Measurements from ENCODE around the gene ZNF69. TPM values are rescaled to one million over a fixed set of nuclear protein-coding genes. Genes with fewer than 3 reads are reported as not detected.

The ZNF69 gene
- total RNA-seq, 1 experiment from 2014 or later: not detected

DNA sequence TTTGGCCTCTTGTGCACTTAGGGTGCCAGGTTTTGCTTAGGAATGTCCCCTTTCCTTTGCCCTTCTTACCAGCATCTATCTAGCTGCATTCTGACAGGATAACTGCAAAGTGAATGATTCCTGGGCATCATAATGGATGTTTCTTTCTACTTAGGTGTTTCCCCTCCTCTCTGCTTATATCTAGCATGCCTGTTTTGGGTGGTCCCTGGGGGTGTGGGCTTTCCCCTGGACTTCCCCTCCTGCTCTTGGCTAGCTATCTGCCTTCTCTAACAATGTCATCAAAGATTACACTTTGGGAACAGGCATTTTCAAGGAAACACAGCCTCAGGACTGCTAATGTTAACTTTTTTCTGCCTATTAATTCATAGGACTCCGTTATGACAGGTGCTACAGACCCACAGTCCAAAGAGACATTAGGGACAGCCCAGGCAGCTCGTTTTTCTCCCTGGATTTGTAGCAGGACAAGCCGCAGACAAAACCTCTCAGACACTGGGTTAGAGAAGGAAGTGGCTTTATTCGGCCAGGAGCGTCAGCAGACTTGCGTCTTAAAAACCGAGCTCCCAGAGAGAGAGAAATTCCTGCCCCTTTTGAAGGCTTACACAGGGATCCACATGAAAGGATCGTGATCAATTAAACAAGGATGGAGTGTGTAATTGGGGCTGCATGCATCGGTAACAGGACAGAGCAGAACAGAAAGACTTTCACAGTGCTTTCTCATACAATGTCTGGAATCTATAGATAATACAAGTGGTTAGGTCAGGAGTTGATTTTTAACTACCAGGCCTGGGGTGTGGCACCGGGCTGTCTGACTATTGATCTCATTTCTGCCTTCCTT is 54.6 kb downstream of the ZNF69 start:
- peaks cover 2 to 11% of the 10 kb centered on the region in 2 experiments; a peak in 3 of 4 replicates for H3K36me3 ChIP-seq (ENCODE audit: control insufficient read depth in 1 of 2, insufficient read depth in 2 of 2, low read length in 2 of 2)
- POLR2A ChIA-PET: no interaction called here

More for the DNA sequence above, 54.6 kb downstream of the ZNF69 start:
- Histone ChIP-seq H3K9me2 (ENCODE audit: insufficient read depth) (no peaks in the 10 kb centered on the region), H3K27me3 (ENCODE audit: insufficient read depth, low read length) (no peaks in the 10 kb centered on the region), H3K4me1 (ENCODE audit: control insufficient read depth in 1 of 2, insufficient read depth in 2 of 2, low read length in 2 of 2) (no peaks in the 10 kb centered on the region), H3K4me2 (ENCODE audit: low read length) (no peak overlapping the region), H3K79me2 (ENCODE audit: insufficient read depth, low read length) (peaks cover 31% of the 10 kb centered on the region), H3K9ac (ENCODE audit: low read length) (no peak overlapping the region), H2AFZ (ENCODE audit: low read depth, low read length, poor library complexity, severe bottlenecking) (no peak overlapping the region), H3K27ac (ENCODE audit: low read depth, low read length) (no peak overlapping the region), H3K4me3 (replicated peaks in 1 of 2; ENCODE audit: low read depth in 1 of 2, low read length in 2 of 2) (no peak overlapping the region), H4K20me1 (ENCODE audit: insufficient read depth) (no peaks in the 10 kb centered on the region), H3K9me3 (ENCODE audit: control insufficient read depth in 1 of 2, insufficient read depth in 1 of 2, low read depth in 1 of 2, low read length in 2 of 2) (peaks cover 40 to 54% of the 10 kb centered on the region in 2 experiments; a peak in 3 of 4 replicates)
- no TSS peak for BruUV-seq (replicated peaks)
- intact Hi-C loops (cut with micrococcal nuclease): no loop called here
- ChIA-PET RAD21 (ENCODE audit: low non-redundant PET in 1 of 2, low total read pairs in 2 of 2, uncharacterized antibody in 2 of 2, unreplicated experiment in 2 of 2) (no interaction called here), CTCF (no interaction called here)
- ATAC-seq (no peak), DNase-seq (ENCODE audit: low read depth, low spot score) (no peak)
- no peak for TF ChIP-seq SP1 (IDR thresholded peaks at IDR 0.05; ENCODE audit: low read depth)
- TF ChIP-seq SRF (IDR thresholded peaks at IDR 0.05; ENCODE audit: low read depth): no peak
- TF ChIP-seq POLR2AphosphoS5 (IDR thresholded peaks at IDR 0.05; ENCODE audit: low read depth, low read length): no peak
- no peak for TF ChIP-seq YY1 (IDR thresholded peaks at IDR 0.05; ENCODE audit: extremely low read depth, insufficient replicate concordance, low read depth, low read length)
- no peak for TF ChIP-seq CBX3 (IDR thresholded peaks at IDR 0.05; ENCODE audit: low read depth)
- no peak for TF ChIP-seq EGR1 (IDR thresholded peaks at IDR 0.05; ENCODE audit: low read depth)
- TF ChIP-seq ELF1 (IDR thresholded peaks at IDR 0.05; ENCODE audit: borderline replicate concordance, low read depth): no peak
- no peak for TF ChIP-seq EZH2phosphoT487 (IDR thresholded peaks at IDR 0.05; ENCODE audit: borderline replicate concordance)
- no peak for TF ChIP-seq EZH2 (IDR thresholded peaks at IDR 0.05)
- no peak for TF ChIP-seq ATF3 (IDR thresholded peaks at IDR 0.05)
- TF ChIP-seq RAD21 (IDR thresholded peaks at IDR 0.05; ENCODE audit: low read depth): no peak
- TF ChIP-seq MAX (IDR thresholded peaks at IDR 0.05): no peak
- no peak for TF ChIP-seq CTCF (IDR thresholded peaks at IDR 0.05 in 2 of 3, conservative IDR thresholded peaks at IDR 0.05 in 1 of 3; ENCODE audit: borderline replicate concordance in 1 of 3, insufficient read depth in 1 of 3, low read depth in 2 of 3, low read length in 2 of 3)
- no peak for TF ChIP-seq CEBPB (IDR thresholded peaks at IDR 0.05; ENCODE audit: low read depth)
- no peak for TF ChIP-seq REST (IDR thresholded peaks at IDR 0.05; ENCODE audit: low read depth)
- no peak for TF ChIP-seq ZBTB33 (IDR thresholded peaks at IDR 0.05; ENCODE audit: extremely low read depth, insufficient replicate concordance, low read length)
- TF ChIP-seq ZFX (IDR thresholded peaks at IDR 0.05): no peak
- TF ChIP-seq ZNF274 (IDR thresholded peaks at IDR 0.05; ENCODE audit: low read depth, low read length): no peak
